Fibroblast of lung (primary cell): Measurements from ENCODE around the gene VWA8. TPM values are rescaled to one million over a fixed set of nuclear protein-coding genes. Genes with fewer than 3 reads are reported as not detected.

Experiments used
- DNase-seq, 2 donors: peaks; one replicate each; pipeline versions ENCODE4 v3.0.0 to v3.0.0-alpha.2; 2010; ENCODE audit warnings: low read depth in 2 of 2
- H2AFZ ChIP-seq: 2 replicates; pipeline ENCODE4 v1.5.1; 2012; ENCODE audit warnings: low read length, control low read depth, inconsistent platforms
- H3K27ac ChIP-seq: 2 replicates; pipeline ENCODE4 v1.5.1; 2011; ENCODE audit warnings: low read length, control low read depth; ENCODE audit not compliant: insufficient read depth
- H3K27me3 ChIP-seq: 2 replicates; pipeline ENCODE4 v1.5.1; 2011; ENCODE audit warnings: mild to moderate bottlenecking, low read length; ENCODE audit not compliant: control insufficient read depth, insufficient read depth
- H3K36me3 ChIP-seq: 2 replicates; pipeline ENCODE4 v1.5.1; 2011; ENCODE audit warnings: low read length; ENCODE audit not compliant: control insufficient read depth, insufficient read depth
- H3K4me1 ChIP-seq: 2 replicates; pipeline ENCODE4 v1.5.1; 2011; ENCODE audit warnings: low read length; ENCODE audit not compliant: control insufficient read depth, insufficient read depth; ENCODE audit errors: extremely low read depth
- H3K4me2 ChIP-seq: 2 replicates; pipeline ENCODE4 v1.5.1; 2011; ENCODE audit warnings: low read length, control low read depth; ENCODE audit not compliant: insufficient read depth; ENCODE audit errors: extremely low read depth
- H3K4me3 ChIP-seq, 4 experiments: fragments of 200-600 bp in 1 of 4; sonication (generic) in 1 of 4; replicated peaks in 1 of 4; 2 replicates each; pipeline ENCODE4 v1.5.1; 2011 to 2016; ENCODE audit warnings: low read length in 4 of 4, low read depth in 3 of 4, mild to moderate bottlenecking in 3 of 4, control low read depth in 2 of 4, inconsistent platforms in 1 of 4, mixed read lengths in 1 of 4; ENCODE audit not compliant: insufficient read depth in 1 of 4; ENCODE audit errors: control extremely low read depth in 1 of 4
- H3K79me2 ChIP-seq: 2 replicates; pipeline ENCODE4 v1.5.1; 2012; ENCODE audit warnings: mild to moderate bottlenecking, low read length, inconsistent platforms; ENCODE audit not compliant: control insufficient read depth, insufficient read depth
- H3K9ac ChIP-seq: 2 replicates; pipeline ENCODE4 v1.5.1; 2011; ENCODE audit warnings: mild to moderate bottlenecking, low read length, control low read depth; ENCODE audit not compliant: insufficient read depth
- H3K9me3 ChIP-seq: 2 replicates; pipeline ENCODE4 v1.5.1; 2012; ENCODE audit warnings: low read depth, low read length; ENCODE audit not compliant: control insufficient read depth, insufficient read depth
- H4K20me1 ChIP-seq: 2 replicates; pipeline ENCODE4 v1.5.1; 2011; ENCODE audit warnings: low read length; ENCODE audit not compliant: control insufficient read depth, insufficient read depth; ENCODE audit errors: extremely low read depth
- CTCF ChIP-seq, 2 donors: IDR thresholded peaks in 1 of 2; conservative IDR thresholded peaks in 1 of 2; 1 replicate in 1 of 2; 2 replicates in 1 of 2; pipeline ENCODE4 v1.5.1; 2011 to 2012; ENCODE audit warnings: low read length in 2 of 2, control low read depth in 1 of 2, inconsistent platforms in 1 of 2, low read depth in 1 of 2, mild to moderate bottlenecking in 1 of 2
- EZH2 ChIP-seq: IDR thresholded peaks from 2 replicates; pipeline ENCODE4 v1.5.1; 2012; ENCODE audit warnings: low read length, control low read depth, mild to moderate bottlenecking; ENCODE audit errors: missing control alignments
- polyA plus RNA-seq, 2 donors: library from polyadenylated mRNA; depleted of rRNA in 1 of 2; stranded (reverse) in 1 of 2; unstranded in 1 of 2; fragments of >200 nt; gene quantifications; 2 replicates each; pipeline ENCODE4 v1.2.1, GENCODE V29; 2011 to 2012; ENCODE audit warnings: missing spikeins in 1 of 2
- total RNA-seq: library from RNA; depleted of rRNA; stranded (reverse); fragments of >200 nt; gene quantifications from 2 replicates; pipeline ENCODE4 v1.2.1, GENCODE V29; 2014

VWA8 gene
- total and polyA plus RNA-seq, 2 donors (not counting 1 experiment from before 2014, with no cell fraction given), result 12.6 to 29.9 TPM

GRCh38 chr13:41644742-41645141 lies 316.2 kb downstream of the VWA8 start:
- no peak overlapping the region for H3K9ac ChIP-seq
- H3K36me3 ChIP-seq, result no peaks in the 10 kb centered on the region
- no peaks in the 10 kb centered on the region for H3K79me2 ChIP-seq
- H3K4me1 ChIP-seq, result peaks cover 9% of the 10 kb centered on the region
- H3K4me2 ChIP-seq, result peak overlapping the region; percentile 41
- H3K4me3 ChIP-seq, result no peak overlapping the region
- DNase-seq, result no peak
- H3K9me3 ChIP-seq, result no peaks in the 10 kb centered on the region
- no peaks in the 10 kb centered on the region for H3K27me3 ChIP-seq
- TF ChIP-seq CTCF (conservative IDR thresholded peaks at IDR 0.05 in 1 of 2, IDR thresholded peaks at IDR 0.05 in 1 of 2; ENCODE audit: low read depth in 1 of 2, low read length in 2 of 2) (no peak), EZH2 (no peak)
- no peaks in the 10 kb centered on the region for H4K20me1 ChIP-seq
- peak overlapping the region; percentile 63 for H3K27ac ChIP-seq
- H2AFZ ChIP-seq, result no peak overlapping the region

- TF ChIP-seq CTCF (conservative IDR thresholded peaks at IDR 0.05 in 1 of 2, IDR thresholded peaks at IDR 0.05 in 1 of 2; ENCODE audit: low read depth in 1 of 2, low read length in 2 of 2) (no peak), EZH2 (no peak)
- Histone ChIP-seq H3K4me1 (peaks cover 9% of the 10 kb centered on the region), H3K27ac (no peak overlapping the region)
Observed at GRCh38 chr13:41643507-41643906, 317.4 kb downstream of the VWA8 start.

GRCh38 chr13:41641961-41642360 lies 318.9 kb downstream of the VWA8 start:
- no peaks in the 10 kb centered on the region for H3K9me3 ChIP-seq
- no peaks in the 10 kb centered on the region for H3K36me3 ChIP-seq

More at GRCh38 chr13:41643507-41643906, 317.4 kb downstream of the VWA8 start:
- Histone ChIP-seq H4K20me1 (no peaks in the 10 kb centered on the region), H3K79me2 (no peaks in the 10 kb centered on the region), H3K4me2 (no peak overlapping the region), H2AFZ (no peak overlapping the region), H3K27me3 (no peaks in the 10 kb centered on the region), H3K36me3 (no peaks in the 10 kb centered on the region), H3K9me3 (no peaks in the 10 kb centered on the region), H3K4me3 (no peak overlapping the region), H3K9ac (no peak overlapping the region)
- DNase-seq, result no peak

More at GRCh38 chr13:41641961-41642360, 318.9 kb downstream of the VWA8 start:
- Histone ChIP-seq H3K4me3 (no peak overlapping the region), H3K79me2 (no peaks in the 10 kb centered on the region), H3K9ac (no peak overlapping the region), H2AFZ (no peak overlapping the region), H3K4me1 (peaks cover 9% of the 10 kb centered on the region), H3K27me3 (no peaks in the 10 kb centered on the region), H4K20me1 (no peaks in the 10 kb centered on the region), H3K4me2 (no peak overlapping the region), H3K27ac (no peak overlapping the region)
- no peak for TF ChIP-seq EZH2
- no peak for TF ChIP-seq CTCF (conservative IDR thresholded peaks at IDR 0.05 in 1 of 2, IDR thresholded peaks at IDR 0.05 in 1 of 2; ENCODE audit: low read depth in 1 of 2, low read length in 2 of 2)
- DNase-seq, result no peak
